ENCODE data around the gene PRKD1.
"Not testable (repeated sequence)": the region's sequence is repeated elsewhere in the genome, so short reads cannot be mapped to it uniquely, and the experiment has no call there.

Gene PRKD1

DNA sequence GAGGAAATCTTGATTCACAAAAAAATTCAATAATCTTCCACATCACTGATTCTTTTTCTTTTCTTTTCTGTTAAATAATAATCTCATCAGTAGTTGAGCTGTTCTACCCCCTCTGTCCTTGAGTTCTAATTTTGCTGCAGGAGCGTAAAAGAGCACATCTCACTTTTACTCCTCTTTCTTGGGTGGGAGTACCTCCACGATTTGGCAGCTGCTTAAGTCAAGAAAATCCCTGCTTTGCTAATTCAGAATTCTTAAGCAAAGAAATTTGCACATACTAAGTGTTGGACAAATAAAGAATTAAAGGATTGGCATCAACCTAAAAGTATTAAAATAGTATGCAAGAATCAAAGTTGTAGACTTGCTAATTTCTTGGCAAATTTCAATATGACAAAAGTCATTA lies 128.8 kb downstream of the PRKD1 start:
- DNase-seq (ENCODE audit: low read depth), result no peak

DNA sequence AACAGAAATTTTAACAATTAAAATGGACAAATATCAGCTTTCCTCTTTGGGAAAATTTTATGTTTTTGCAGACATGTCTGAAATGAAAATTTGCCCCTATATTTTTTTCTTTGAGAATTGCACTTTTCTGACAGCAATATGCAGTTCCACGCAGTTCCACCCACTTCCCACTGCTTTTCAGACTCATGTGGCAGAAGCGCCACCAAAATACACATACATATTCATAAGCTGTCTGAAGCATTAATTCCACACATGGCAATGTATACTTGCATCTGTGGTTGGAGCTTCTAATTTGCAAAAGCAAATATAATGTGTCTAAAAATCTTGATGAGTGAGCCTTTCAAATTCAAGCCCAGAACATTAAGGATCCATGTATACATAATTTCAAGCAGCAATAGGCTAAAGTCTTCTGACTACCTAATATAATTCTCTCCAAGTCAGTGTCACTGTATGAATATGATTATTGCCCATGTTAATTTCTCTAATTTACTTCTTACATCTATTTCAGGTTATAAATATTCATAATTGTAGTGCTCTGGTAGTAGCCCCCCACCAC lies 129.5 kb downstream of the PRKD1 start:
- DNase-seq (ENCODE audit: low read depth), result no peak

DNA sequence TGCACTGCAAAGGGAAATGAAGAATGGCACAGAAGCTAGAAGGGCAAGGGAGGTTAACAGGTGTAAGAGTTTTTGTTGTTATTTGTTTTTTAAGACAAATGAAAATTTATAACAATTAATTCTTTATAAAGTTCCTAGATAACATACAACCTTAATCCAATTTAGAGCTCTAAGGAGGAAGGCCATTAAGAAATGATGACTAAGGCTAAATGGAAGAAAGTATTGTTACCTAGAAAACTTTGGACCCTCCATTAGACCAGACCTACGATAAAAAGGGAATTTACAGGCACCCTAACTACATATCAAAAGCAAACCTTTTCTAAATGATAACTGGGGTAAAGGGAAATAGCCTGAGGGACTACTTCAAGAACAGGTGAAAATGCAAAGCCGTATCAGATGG lies 130.8 kb downstream of the PRKD1 start:
- DNase-seq (ENCODE audit: low read depth), result no peak

DNA sequence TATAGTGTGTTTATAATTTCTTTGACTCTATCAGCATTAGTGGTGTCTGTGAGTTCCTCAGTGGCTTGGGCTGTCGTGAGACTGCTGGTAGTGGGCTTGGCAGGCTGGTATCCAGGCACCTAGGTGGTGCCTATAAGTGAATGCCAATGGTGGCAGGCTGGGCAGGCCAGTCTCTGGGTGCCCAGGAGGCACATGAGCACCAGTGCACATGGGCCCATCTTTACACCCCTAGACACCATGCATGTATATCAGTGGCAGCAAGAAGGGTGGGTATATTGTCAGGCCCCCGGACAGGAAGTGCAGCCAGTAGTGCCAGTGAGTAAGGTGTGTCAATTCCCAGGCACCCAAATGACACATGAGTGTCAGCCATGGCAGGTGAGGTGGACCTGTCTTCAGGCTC lies 138.2 kb downstream of the PRKD1 start:
- no peak for DNase-seq (ENCODE audit: low read depth)

DNA sequence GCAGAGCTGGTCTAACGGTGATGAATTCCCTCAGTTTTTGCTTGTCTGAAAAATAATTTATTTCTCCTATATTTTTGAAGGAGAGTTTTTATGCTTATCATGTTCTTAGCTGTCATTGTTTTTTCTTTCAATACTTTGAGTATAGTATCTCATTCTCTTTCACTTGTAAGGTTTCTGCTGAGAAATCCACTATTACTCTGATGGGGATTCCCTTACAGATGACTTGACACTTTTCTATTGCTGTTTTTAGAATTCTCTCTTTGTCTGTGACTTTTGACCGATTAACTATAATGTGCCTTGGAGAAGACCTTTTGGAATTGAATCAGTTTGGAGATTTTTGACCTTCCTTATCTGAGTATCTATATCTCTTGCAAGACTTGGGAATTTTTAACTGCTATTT lies 139.6 kb downstream of the PRKD1 start:
- no peak for DNase-seq (ENCODE audit: low read depth)

DNA sequence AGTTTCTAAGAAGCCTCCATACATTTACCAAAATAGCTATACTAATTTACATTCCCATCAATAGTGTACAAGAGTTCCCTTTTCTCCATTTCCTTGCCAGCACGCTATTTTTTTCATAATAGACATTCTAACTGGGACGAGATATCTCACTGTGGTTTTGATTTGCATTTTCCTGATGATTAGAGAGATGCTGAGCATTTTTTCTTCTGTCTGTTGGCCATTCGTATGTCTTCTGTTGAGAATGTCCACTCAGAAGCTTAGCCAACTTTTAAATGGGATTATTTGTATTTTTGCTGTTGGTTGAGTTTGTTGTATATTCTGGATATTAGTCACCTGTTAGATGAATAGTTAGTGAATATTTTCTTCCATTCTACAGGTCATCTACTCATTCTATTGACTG lies 144.1 kb downstream of the PRKD1 start:
- DNase-seq (ENCODE audit: low read depth), result no peak

DNA sequence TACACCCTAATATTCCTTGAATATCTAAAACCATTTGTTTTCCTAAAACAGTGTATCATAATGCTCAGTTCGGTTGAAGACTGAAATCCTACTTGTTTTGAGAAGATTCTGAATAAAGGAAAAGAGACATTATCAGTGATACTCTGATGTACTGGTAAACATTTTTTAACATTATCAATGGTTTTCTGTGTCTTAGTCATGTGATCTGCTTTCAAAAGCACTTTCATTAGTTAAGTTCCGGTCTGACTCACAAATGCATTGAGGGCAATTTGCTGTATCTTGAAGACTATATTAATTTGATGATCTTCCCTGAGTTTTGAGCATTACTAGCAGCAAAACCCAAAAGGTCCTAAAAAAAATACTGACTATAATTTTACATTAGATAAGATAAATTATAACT lies 145.6 kb downstream of the PRKD1 start:
- no peak for DNase-seq (ENCODE audit: low read depth)

DNA sequence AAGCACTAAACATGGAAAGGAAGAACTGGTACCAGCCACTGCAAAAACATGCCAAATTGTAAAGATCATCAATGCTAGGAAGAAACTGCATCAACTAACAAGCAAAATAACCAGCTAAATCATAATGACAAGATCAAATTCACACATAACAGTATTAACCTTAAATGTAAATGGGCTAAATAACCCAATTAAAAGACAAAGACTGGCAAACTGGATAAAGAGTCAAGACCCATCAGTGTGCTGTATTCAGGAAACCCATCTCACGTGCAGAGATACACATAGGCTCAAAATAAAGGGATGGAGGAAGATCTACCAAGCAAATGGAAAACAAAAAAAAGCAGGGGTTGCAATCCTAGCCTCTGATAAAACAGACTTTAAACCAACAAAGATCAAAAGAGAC lies 150.5 kb downstream of the PRKD1 start:
- not testable (repeated sequence) for DNase-seq (ENCODE audit: low read depth)

DNA sequence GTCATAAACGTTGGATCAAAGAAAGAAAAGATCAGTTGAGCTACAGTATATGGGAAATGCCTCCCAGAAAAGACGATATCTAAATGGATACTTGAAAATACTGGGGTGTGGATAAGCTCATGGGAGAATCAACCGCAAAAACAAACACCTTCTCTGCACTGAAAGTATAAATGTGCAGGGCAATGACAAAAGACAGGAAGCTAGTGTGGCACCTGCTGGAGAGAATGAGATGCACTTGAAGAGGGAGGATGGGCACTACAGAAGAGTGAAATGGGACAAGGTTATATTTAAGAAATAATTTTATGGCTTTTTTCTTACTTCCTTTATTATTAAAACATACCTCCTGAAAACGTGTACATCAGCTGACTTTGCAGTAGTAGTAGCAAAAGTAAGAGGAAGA lies 153.7 kb downstream of the PRKD1 start:
- DNase-seq (ENCODE audit: low read depth), result no peak

DNA sequence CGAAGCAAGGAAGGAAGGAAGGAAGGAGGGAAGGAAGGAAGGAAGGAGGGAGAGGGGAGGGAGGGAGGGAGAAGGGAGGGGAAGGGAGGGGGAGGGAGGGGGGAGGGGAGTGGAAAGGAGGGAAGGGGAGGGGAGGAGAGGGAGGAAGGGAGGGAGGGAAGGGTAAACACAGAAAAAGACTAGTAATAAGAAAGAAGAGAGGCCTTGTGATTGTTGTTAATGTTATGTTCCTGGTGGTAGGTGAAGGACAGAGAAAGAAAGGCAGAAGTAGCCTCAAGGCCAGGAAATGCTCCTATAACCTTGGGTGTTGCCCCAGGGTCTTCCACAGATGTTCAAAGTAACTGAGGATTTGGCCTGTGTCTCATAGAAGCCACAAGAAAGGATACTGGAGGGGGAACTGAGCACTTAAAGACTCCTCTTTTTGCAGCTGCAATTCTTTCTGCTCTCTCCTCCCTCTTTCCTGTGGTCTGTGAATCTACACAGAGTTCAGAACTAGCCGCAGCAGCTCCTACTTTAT lies 164.2 kb downstream of the PRKD1 start:
- DNase-seq (ENCODE audit: low read depth), result no peak

DNA sequence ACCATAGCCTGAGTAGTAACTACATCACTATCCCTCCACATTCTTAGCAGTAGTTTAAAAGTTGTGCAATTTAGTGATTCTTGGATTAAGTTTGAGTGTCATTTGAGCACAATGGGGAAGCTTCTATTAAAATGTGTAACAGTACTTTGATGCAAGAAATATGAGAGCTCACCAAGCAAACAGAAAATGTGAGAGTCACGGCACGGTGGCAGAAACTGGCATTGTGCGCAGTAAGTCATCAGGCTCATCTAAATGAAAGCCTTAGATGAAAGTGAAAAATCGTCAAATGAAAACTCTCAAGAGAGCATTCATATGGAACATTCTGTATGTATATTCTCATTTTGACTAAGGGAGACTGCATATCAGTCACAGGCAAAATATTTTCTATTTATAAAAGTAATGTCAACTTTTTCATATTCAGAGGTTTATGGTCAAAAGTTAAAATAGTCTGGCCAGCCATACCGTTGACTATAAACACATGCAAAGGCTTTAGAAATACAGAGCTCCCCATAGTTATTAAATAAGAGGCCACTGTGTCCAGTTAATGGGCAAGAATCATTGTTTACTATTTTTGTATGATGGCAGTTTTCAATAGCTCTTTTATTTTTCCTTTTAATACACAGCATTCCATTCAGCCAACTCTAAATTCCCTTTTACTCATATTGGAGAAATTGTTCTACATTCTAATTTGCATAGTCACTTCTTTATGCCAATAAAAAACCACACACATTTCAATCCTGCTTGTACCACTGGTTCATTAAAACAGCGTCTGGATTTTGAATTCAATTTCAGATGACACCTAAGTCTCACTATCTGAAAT lies 167.9 kb downstream of the PRKD1 start:
- no peak for DNase-seq (ENCODE audit: low read depth)

DNA sequence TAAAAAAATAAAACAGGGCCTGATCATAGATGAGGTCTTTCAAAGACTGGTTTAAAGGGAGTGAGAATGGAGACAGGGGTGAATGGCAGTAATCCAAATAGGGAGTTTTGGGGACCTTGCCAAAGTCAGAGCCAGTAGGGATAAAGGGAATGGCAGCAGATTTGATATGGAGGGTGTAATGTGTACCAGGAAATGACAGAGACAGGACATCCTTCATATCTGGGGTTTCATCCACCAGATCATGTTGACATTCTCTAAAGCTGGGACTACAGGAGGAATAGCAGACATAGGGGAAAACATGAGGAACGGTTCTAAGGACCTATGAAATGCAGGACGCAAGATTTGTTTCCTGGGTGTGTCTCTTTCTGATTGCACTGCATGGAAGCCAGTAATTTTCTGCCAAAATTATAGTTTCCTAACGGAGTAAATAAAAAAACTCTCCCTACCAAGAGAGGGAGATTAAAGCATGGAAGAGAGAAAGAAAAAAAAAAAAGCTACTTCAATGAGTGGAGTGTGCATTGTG lies 169.9 kb downstream of the PRKD1 start:
- DNase-seq (ENCODE audit: low read depth), result no peak

DNA sequence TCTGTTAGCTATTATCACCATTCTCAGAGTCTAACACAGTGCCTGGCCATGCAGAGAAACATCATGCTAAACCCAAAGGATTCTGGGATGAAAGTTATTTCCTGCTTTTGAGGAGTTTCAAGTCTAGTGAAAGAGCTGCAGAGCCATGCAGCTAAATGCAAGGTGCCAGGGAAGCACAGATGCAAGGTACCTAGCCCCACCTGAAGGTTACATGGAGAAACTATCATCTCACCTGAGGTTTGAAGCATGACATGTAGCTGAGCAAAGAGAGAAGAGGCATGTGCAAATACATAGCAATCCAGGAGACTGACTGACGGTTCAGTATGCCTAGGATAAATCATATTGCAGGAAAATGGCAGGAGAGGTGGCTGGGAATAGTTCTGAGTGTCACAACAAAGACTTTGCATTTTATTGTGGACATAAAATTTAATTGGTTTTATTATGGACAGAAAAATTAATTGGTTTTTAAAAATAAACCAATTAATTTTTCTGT lies 170.4 kb downstream of the PRKD1 start:
- DNase-seq (ENCODE audit: low read depth), result no peak

DNA sequence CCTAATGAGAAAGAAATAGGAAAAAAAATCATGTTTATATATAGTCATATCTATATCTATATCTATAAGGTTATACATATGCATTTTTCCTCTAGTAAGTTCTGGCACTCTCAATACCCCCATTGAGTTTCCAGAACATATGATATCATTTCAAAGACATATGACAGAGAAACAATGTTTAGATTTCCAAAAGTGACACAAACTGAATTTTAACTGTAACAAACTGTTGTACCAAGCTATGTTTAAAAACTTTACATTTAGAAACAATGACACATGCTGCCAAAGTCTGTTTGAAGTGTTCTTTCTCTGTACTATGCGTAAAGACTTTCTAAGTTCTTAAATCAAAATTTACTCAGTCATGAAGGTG lies 171.6 kb downstream of the PRKD1 start:
- no peak for DNase-seq (ENCODE audit: low read depth)

DNA sequence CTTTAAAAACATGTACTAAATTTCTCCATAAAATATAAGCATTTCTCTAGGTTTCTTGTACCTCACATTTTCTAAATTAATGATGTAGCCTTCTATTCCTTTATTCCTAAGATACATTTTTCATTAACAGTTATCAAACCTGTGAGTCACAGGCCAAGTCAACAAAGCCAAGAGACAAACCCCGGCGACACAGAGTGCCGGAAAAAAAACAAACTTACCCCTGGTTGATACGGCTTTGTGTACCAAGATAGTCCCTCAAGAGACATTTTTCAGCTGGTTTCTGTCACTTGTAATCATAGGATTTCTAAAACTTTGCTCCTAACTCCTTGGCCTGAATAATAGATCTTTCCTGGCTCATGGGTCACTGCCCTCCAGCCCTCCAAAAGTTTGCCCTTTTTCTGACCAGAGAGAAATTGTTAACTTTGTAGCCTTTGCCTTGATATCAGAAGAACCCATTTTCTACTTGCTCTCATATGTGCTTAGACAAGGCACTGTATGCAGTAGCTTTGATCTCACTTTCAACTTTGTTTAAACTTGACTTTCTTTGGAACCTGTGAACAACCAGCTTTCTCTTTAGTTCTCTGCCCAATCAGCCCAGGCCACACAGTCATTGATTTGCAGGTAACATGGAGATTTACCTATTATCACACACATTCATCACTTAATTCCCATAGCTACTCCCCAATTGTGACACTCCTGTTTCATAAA lies 172.2 kb downstream of the PRKD1 start:
- no peak for DNase-seq (ENCODE audit: low read depth)

DNA sequence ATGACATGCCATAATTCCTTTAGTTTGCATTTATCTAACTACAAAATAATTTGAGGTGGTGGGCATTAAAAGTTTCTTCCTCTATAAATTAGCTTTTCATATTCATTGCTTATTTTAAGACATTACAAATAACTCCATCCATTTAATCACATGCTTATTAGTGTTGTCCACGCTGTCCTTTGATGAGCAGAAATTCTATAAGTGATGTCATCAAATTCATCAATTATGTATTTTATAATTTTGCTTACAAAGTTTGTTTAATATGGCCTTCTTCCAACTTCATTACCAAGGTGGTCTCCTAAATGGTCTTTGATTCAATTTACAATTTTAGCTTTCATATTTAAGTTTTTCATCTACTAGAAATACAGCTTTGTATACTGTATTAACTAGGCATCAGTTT lies 173.5 kb downstream of the PRKD1 start:
- no peak for DNase-seq (ENCODE audit: low read depth)

DNA sequence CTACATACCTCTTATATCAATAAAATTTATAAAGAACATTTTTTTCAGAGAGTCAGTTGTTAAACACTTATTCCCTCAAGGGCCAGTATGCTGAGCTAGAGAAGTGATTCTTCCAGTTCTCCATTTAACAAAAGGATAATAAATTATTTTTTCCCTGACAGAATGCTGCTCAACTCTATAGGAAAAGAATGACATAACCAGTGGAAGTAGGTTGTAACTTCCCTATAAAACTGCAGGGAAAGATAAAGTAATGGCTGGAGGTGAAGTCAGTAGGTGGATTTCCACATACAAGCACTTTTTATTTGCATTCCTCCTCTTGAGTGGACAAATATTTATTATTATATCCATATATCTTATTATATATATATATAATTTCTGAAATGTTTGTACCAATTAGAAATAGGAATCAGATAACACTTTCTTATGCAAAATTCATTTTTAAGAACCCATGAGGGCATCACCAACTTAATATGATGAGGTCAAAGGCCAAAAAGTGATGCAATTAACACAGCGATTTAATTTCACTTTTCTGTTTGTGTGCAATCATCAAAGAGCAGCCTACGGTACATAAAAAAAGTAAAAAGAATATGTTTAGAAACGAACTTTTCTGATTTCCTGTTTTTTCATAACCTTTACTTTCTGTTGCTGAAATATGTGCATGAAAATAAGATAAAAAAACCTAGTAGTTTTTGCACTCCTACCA lies 175.3 kb downstream of the PRKD1 start:
- DNase-seq (ENCODE audit: low read depth), result no peak

DNA sequence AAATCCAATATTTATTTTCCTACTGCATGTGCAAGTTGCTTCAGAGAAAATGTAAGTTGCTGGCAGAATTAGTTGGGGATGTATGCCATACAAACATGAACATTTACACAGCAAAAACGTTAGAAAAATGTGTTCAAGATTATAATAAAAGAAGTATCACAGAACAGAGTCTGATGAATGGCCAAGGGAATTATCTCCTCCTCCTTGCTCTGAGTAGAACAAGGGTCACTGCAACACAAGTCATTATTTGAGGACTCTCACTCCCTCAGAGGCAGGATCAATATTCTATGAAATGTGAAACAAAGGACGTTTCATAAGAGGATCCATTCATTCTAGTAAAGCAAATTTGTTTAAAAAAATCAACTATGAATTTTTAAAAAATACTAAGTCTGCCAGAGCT lies 177.8 kb downstream of the PRKD1 start:
- DNase-seq (ENCODE audit: low read depth), result no peak

DNA sequence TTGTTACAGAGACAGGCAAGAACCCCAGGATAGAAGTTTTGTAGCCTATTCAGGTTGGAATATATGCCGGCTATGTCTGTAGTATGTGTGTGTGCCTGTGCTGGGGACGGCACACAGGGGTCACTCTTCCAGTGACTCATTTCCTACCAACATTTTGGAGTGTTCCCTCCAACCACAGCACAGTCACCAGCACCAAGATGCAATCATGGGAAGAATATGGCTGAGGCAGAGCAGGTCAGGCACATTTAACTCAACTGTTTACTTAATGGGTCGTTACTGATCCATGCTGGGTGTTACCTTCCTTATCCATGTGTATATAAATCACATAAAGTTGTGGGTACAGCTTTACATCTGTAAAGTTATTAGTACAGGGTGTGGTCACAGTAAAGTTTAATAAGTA lies 178.3 kb downstream of the PRKD1 start:
- no peak for DNase-seq (ENCODE audit: low read depth)

DNA sequence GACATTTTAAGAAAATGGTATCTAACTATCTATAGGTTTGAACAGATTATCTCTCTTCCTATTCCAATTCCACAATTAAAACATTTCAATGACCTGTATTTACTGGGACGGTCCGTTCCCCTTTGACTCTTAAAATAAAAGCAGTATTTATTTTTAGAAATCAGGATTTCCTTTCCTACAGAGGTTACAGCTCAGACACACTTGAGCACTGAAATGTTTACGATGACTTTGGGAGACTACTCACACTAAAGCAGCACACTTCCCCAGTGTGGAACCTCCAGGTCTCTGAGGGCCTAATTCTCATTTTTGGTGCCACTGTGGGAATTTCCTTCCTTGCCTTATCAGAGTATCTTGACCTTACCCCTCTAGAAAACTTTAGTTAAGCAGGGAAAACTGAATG lies 181.8 kb downstream of the PRKD1 start:
- no peak for DNase-seq (ENCODE audit: low read depth)

DNA sequence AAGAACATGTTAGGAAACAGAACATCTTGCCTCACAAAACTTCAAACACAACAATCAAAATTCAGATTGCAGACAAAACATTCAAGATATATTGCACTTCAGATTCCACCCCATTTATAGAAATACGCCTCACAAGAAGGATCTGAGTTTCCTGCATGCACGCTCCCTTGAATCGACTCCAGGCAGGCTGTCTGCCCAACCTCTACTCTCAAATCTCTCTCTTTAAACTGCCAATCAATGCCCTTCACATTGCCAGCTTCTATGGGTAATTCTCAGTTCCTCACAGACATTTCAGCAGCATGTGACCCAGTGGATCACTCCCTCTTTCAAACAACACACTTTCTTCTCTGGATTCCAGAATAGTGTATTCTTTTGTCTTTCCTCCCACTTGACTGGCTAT lies 184.1 kb downstream of the PRKD1 start:
- DNase-seq (ENCODE audit: low read depth), result no peak

DNA sequence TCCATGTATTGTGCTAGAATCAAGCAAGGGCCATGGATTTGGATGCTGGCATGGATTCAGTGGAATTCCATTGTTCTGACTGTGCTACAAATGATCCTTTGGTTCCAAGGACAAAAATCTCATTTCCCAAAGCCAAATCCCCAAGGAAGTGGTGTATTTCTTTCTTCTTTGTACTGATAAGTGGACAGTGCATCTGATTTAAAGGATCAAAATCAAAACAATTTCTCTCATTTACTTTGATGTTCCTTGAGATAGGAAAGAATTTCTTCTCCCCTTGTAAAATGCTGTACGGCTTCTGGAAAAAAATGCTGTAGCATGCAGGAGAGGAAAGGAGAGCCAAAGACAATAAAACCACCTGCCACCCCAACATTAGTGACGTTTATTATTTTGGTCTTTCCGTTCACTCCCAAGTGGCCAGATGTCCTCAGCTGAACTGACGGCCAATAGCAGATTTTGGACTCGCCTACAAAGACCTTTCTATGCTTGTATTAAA lies 185.7 kb downstream of the PRKD1 start:
- DNase-seq (ENCODE audit: low read depth), result no peak

All from stimulated activated CD8-positive, alpha-beta memory T cell treated with anti-CD3 and anti-CD28 coated beads, Interleukin-15, amount 100 ng/mL, for 1 hour (primary cell).